ENCODE data around the gene WHRN. TPM values are rescaled to one million over a fixed set of nuclear protein-coding genes. Genes with fewer than 3 reads are reported as not detected.

WHRN gene
- total RNA-seq, 4 donors from 2014 or later = 3.0 to 15.5 (median 6.6) TPM

- no peak for TF ChIP-seq CTCF (IDR thresholded peaks at IDR 0.05)
- ATAC-seq (ENCODE audit: low FRiP score) (no peak), DNase-seq (ENCODE audit: low spot score) (no peak)
These were observed 5.2 kb downstream of the WHRN start for GRCh38 chr9:114499941-114500696.

GRCh38 chr9:114499528-114499927, 5.7 kb downstream of the WHRN start:
- no peak for TF ChIP-seq CTCF (IDR thresholded peaks at IDR 0.05)
- DNase-seq (ENCODE audit: low spot score) (no peak), ATAC-seq (ENCODE audit: low FRiP score) (no peak)

- TF ChIP-seq CTCF (IDR thresholded peaks at IDR 0.05) = no peak
- ATAC-seq (ENCODE audit: low FRiP score) = no peak
- DNase-seq (ENCODE audit: low spot score) = no peak
These were observed 7.4 kb downstream of the WHRN start for GRCh38 chr9:114497727-114498382.

GRCh38 chr9:114497236-114497635, 8.0 kb downstream of the WHRN start:
- no peak for TF ChIP-seq CTCF (IDR thresholded peaks at IDR 0.05)
- ATAC-seq (ENCODE audit: low FRiP score) (no peak), DNase-seq (ENCODE audit: low spot score) (no peak)

- ATAC-seq (ENCODE audit: low FRiP score) = no peak
- no peak for TF ChIP-seq CTCF (IDR thresholded peaks at IDR 0.05)
- no peak for DNase-seq (ENCODE audit: low spot score)
These were observed 9.3 kb downstream of the WHRN start for GRCh38 chr9:114496011-114496410.

GRCh38 chr9:114494776-114495569, 10.3 kb downstream of the WHRN start:
- no peak for DNase-seq (ENCODE audit: low spot score)
- no peak for TF ChIP-seq CTCF (IDR thresholded peaks at IDR 0.05)
- no peak for ATAC-seq (ENCODE audit: low FRiP score)
